Muscle of leg (tissue), 11 donors: ENCODE results near the gene FLVCR1. TPM values are rescaled to one million over a fixed set of nuclear protein-coding genes. Genes with fewer than 3 reads are reported as not detected.
A peak's percentile ranks its signal among the peaks of the same experiment; 100 is the strongest.

ENCODE experiments used
- DNase-seq: peaks from one replicate; pipeline ENCODE4 v3.0.0; 2013
- H3K27ac ChIP-seq: one replicate; pipeline ENCODE4 v1.5.1; 2013; ENCODE audit warnings: mild to moderate bottlenecking, low read length, control low read depth
- H3K27me3 ChIP-seq: one replicate; pipeline ENCODE4 v1.6.1; 2013; ENCODE audit warnings: low read length; ENCODE audit not compliant: control insufficient read depth, insufficient read depth
- H3K36me3 ChIP-seq: one replicate; pipeline ENCODE4 v1.6.1; 2013; ENCODE audit warnings: low read length; ENCODE audit not compliant: control insufficient read depth, insufficient read depth
- H3K4me1 ChIP-seq: one replicate; pipeline ENCODE4 v1.6.1; 2013; ENCODE audit warnings: low read length; ENCODE audit not compliant: control insufficient read depth, insufficient read depth
- H3K4me3 ChIP-seq: one replicate; pipeline ENCODE4 v1.5.1; 2013; ENCODE audit warnings: low read length, control low read depth
- H3K9me3 ChIP-seq: replicated peaks from 2 replicates; pipeline ENCODE4 v1.6.1; 2013; ENCODE audit warnings: low read depth, low read length; ENCODE audit not compliant: control insufficient read depth
- WGBS: methylation state at CpG from one replicate; pipeline ENCODE4 v1.1.5; 2013; ENCODE audit warnings: missing lambda C conversion rate; ENCODE audit not compliant: insufficient coverage; 5-methylcytosine and 5-hydroxymethylcytosine counted together
- polyA plus RNA-seq, 8 donors: library from polyadenylated mRNA; unstranded; fragments of 120-200 nt; gene quantifications; one replicate each; pipeline versions ENCODE4 v1.2.1 to v1.2.3, GENCODE V29; 2013; ENCODE audit warnings: inconsistent platforms in 1 of 8, low replicate concordance in 1 of 8; ENCODE audit not compliant: insufficient read length in 8 of 8, insufficient read depth in 1 of 8
- total RNA-seq: library from RNA; stranded (reverse); fragments of 120-200 nt; gene quantifications from one replicate; pipeline ENCODE4 v1.2.4, GENCODE V29; 2013

FLVCR1 gene
- total and polyA plus RNA-seq, 9 donors: 5.7 to 8.4 (median 6.1) TPM

DNA sequence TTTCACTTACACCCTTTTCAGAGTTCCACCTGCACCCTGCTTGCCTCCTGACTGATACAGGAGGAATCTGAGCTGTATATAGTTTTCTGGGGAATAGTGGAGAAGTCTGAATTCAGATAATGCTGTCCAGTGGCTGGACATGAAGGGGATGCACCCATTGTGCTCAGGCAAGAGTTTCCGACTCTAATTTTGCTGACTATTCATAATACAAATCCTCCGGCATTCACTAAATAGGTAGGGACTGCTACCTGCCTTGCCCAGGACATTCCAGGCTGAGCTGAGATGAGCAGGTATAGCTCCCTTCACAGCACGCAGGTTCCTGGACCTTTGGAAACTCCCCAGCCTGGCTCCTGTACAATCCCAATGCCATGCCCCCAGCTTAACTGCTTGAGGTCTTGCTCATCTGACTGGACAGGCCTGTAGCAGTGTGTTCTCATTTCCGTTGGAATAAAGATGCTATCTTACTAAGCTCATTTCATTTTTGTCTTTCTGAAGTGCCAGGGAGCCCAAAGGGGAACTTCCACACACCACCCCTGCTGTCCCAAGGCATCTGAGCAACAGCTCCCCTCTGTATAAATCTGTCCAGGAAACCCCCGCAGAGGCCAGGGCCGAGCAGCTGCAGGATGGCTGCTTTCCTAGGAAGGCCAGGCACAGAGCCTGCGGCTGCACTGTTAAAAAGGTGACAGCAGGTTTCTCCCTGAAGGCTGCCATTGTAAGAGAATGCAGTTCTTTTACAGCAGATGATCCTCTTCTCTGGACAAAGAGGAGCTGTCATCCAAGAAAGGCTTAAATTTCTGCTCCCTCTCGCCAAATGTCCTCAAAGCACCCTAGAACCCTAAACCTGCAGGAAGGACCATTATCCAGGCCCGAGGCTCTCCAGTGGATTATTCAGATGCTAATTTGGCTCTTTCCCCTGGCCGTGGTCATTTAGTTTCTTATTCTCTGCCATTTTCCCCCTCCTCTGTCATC lies 70.5 kb downstream of the FLVCR1 start:
- Histone ChIP-seq H3K36me3 (no peaks in the 10 kb centered on the region), H3K9me3 (no peaks in the 10 kb centered on the region), H3K4me3 (no peak overlapping the region), H3K27ac (peak overlapping the region; percentile 59), H3K4me1 (peaks cover 31% of the 10 kb centered on the region), H3K27me3 (no peaks in the 10 kb centered on the region)
- DNase-seq: peak; percentile 91
- 17% methylated on average over 6 of the region's 10 CpGs for WGBS

DNA sequence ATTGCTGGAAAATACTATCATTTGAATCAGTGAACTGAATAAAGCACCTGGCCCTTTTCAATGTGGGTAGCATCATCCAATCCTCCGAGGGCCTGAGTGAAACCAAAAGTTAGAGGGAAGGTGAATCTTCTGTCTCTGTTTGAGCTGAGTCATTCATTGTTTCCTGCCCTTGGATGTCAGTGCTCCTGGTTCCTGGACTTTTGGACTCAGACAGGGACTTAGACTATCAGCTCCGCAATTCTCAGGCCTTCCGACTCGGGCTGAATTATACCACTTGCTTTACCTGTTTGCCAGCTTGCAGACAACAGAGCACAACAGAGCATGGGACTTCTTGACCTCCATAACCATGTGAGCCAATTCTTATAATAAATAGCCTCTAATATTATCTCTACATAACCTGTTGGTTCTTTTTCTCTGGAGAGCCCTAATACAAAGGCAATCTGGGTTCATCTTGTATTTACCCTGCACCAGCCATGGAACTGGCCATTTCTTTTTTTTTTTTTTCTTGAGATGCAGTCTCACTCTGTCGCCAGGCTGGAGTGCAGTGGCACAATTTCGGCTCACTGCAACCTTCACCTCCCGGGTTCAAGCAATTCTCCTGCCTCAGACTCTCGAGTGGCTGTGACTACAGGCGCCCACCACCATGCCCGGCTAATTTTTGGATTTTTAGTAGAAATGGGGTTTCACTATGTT lies 73.1 kb downstream of the FLVCR1 start:
- no peak for DNase-seq

DNA sequence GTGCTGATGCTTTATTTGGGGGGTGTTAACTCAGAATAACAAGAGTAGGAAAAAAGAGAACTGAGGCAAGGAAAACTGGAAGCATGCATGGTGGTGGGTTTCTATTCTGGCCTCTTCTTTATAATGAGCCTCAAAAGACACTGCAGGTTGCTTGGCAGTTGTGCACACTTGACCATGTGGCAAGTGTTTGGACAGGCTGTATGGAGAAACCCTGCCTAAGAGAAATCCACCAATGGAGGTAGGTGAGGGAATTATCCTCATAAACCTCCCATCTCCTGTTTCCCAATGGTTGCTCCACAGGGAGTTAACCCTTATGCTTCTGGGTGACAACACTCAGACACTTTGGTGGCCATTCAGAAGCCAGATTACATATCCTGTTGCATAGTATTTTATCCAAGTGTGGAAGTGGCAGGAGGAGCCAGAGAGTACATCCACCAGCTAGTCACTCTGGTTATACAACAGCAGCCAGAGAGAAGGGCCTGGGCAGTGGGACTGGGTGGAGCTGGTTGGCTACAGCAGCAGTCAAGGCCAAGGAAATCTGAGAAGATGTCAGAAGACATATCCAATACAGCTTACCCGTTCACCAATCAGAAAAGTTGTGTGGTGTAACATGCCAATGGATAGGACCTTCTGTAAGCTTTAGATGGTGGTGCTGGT lies 75.9 kb downstream of the FLVCR1 start:
- no peak overlapping the region for H3K4me3 ChIP-seq

More for the DNA sequence above, 73.1 kb downstream of the FLVCR1 start:
- H3K27me3 ChIP-seq: no peaks in the 10 kb centered on the region
- no peaks in the 10 kb centered on the region for H3K9me3 ChIP-seq
- H3K36me3 ChIP-seq: no peaks in the 10 kb centered on the region
- no peak overlapping the region for H3K27ac ChIP-seq
- peaks cover 16% of the 10 kb centered on the region for H3K4me1 ChIP-seq
- 93% methylated on average over 5 of the region's 10 CpGs for WGBS
- H3K4me3 ChIP-seq: no peak overlapping the region

DNA sequence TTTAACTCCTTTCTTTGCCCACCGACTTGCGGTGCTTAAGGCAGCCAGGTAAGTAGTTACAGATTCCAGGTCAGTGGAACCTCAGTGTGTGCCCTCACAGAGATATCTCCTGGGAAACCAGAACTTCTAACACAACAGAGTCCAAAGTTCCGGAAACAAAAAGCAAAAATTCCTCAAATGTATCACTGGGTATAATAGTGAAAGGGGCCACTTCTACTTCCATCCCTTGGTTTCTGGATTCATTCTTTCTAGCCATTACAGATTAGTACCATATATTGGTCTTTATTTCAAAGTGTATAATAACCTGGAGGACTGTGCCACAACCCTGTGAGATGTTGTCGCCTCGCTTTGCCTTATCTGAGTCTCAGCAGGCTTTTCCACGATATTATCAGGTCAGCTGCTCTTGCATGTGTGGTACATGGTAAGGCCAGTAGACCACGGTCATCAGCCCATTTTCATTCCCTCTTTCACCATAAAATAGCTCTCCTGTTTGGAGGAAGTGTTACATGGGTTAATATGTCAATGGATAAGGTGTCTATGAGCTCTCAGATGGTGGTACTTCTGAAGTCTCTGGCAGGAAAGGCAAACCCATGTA lies 77.4 kb downstream of the FLVCR1 start:
- Histone ChIP-seq H3K9me3 (peaks cover 4% of the 10 kb centered on the region), H3K4me1 (no peaks in the 10 kb centered on the region), H3K27me3 (no peaks in the 10 kb centered on the region), H3K4me3 (no peak overlapping the region), H3K27ac (no peak overlapping the region), H3K36me3 (no peaks in the 10 kb centered on the region)
- WGBS: 100% methylated on average over 4 of the region's 7 CpGs
- DNase-seq: no peak

More for the DNA sequence above, 75.9 kb downstream of the FLVCR1 start:
- Histone ChIP-seq H3K4me1 (peaks cover 3% of the 10 kb centered on the region), H3K27me3 (no peaks in the 10 kb centered on the region), H3K9me3 (no peaks in the 10 kb centered on the region), H3K27ac (no peak overlapping the region), H3K36me3 (no peaks in the 10 kb centered on the region)
- no peak for DNase-seq
- no CpG with 5 or more reads among the region's 1 CpG for WGBS

DNA sequence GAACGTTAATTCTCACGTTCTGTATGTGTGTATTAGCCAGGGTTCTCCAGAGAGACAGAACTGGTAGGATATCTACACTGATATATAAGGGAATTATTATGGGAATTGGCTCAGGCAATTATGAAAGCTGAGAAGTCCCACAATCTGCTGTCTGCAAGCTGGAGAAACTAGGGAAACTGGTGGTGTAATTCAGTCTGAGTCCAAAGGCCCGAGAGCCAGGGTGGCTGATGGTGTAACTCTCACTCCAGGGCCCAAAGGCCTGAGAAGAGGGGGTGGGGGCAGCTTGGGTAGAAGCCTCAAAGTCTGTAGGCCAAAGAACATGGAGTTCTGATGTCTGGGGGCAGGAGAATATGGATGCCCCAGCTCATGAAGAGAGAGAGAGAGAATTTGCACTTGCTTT lies 79.0 kb downstream of the FLVCR1 start:
- H3K36me3 ChIP-seq: no peaks in the 10 kb centered on the region
- H3K4me3 ChIP-seq: no peak overlapping the region
- peaks cover 7% of the 10 kb centered on the region for H3K9me3 ChIP-seq
- H3K4me1 ChIP-seq: no peaks in the 10 kb centered on the region
- 88% methylated on average over 1 of the region's 3 CpGs for WGBS
- DNase-seq: no peak
- no peaks in the 10 kb centered on the region for H3K27me3 ChIP-seq
- no peak overlapping the region for H3K27ac ChIP-seq

DNA sequence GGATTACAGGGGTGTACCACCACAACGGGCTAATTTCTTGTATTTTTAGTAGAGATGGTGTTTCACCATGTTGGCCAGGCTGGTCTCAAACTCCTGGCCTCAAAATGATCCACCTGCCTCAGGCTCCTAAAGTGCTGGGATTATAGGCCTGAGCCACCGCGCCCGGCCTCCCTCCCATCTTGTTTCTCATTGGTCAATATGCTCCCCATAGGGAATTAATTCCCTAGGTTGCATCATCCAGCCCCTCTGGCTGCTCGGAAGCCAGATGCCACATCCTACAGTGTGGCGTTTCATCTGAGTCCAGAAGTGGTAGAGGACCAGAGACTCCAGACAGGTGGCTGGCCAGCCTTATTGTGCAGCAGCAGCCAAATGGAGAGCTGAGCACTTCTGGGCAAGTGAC lies 80.8 kb downstream of the FLVCR1 start:
- 91% methylated on average over 5 of the region's 6 CpGs for WGBS
- H3K27ac ChIP-seq: no peak overlapping the region
- DNase-seq: no peak

DNA sequence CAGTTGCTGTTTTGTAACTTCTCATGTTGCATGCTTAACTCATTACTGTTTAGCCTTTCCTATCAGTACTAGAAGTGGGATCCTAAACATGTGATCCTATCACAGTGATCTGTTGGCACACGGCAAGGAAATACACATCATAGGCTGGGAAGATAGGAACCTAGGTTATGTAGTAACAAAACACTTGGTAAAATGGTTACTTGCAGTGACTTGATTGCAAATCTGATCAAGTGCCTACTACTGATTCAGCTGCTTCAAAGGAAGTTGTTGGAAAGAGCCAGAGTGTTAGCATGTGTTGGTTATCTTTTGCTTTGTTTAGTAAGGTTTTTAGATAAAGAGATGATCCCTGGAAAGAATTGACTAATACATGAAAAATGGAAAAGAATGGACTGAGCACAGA lies 83.4 kb downstream of the FLVCR1 start:
- no peak overlapping the region for H3K4me3 ChIP-seq
- H3K9me3 ChIP-seq: peaks cover 7% of the 10 kb centered on the region
- DNase-seq: no peak
- no peaks in the 10 kb centered on the region for H3K4me1 ChIP-seq
- no peaks in the 10 kb centered on the region for H3K27me3 ChIP-seq
- no peaks in the 10 kb centered on the region for H3K36me3 ChIP-seq
- WGBS: 100% methylated on average over 1 of the region's 1 CpG
- no peak overlapping the region for H3K27ac ChIP-seq

More for the DNA sequence above, 80.8 kb downstream of the FLVCR1 start:
- no peaks in the 10 kb centered on the region for H3K4me1 ChIP-seq
- no peak overlapping the region for H3K4me3 ChIP-seq
- peaks cover 7% of the 10 kb centered on the region for H3K9me3 ChIP-seq
- no peaks in the 10 kb centered on the region for H3K36me3 ChIP-seq
- no peaks in the 10 kb centered on the region for H3K27me3 ChIP-seq

DNA sequence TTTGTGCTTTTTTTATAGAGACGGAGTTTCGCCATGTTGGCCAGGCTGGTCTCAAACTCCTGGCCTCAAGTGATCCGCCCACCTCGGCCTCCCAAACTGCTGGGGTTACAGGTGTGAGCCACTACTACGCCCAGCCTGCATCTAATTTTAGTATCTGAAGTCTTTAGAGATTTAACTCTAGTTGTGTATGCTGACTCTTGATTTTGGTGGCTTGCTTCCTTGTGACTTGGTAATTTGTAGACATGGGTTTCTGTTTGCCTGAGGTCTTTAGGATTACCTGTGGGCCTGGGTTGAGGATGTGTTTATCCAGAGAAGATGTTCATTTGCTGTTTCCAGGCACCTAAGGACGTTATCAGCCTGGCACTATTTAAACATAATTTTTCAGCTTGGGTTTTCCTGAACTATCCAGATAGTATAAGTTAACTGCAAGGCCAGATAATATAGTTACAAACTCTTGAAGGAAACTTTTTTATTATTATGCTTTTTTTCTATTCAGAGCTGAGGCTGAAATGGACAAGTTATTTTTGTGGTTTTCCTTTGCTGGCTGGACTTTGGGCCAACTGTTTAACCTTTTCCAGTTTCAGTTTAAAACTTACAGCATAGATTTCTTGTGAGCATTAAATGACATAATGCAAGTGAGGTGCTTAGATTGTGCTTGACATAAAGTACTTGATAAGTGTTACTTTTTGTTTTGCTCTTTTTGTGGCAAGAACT lies 84.8 kb downstream of the FLVCR1 start:
- WGBS: 80% methylated on average over 2 of the region's 6 CpGs
- H3K27me3 ChIP-seq: no peaks in the 10 kb centered on the region
- no peak for DNase-seq

DNA sequence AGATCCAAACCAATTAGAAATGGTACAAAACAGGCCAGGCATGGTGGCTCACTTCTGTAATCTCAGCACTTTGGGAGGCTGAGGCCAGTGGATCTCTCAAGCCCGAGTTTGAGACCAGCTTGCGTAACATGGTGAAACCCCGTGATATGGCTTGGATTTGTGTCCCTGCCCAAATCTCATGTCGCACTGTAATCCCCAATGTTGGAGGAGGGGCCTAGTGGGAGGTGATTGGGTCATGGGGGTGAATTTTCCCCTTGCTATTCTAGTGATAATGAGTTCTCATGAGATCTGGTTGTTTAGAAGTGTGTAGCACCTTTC lies 85.3 kb downstream of the FLVCR1 start:
- peaks cover 7% of the 10 kb centered on the region for H3K9me3 ChIP-seq
- no peaks in the 10 kb centered on the region for H3K27me3 ChIP-seq
- H3K4me1 ChIP-seq: no peaks in the 10 kb centered on the region
- 90% methylated on average over 2 of the region's 4 CpGs for WGBS
- H3K36me3 ChIP-seq: no peaks in the 10 kb centered on the region
- H3K4me3 ChIP-seq: no peak overlapping the region
- no peak for DNase-seq
- H3K27ac ChIP-seq: no peak overlapping the region

More for the DNA sequence above, 84.8 kb downstream of the FLVCR1 start:
- no peak overlapping the region for H3K27ac ChIP-seq
- no peaks in the 10 kb centered on the region for H3K4me1 ChIP-seq
- H3K9me3 ChIP-seq: peaks cover 7% of the 10 kb centered on the region
- H3K4me3 ChIP-seq: no peak overlapping the region
- H3K36me3 ChIP-seq: no peaks in the 10 kb centered on the region
